ENCODE results near the gene SLC16A14.

The SLC16A14 gene

DNA sequence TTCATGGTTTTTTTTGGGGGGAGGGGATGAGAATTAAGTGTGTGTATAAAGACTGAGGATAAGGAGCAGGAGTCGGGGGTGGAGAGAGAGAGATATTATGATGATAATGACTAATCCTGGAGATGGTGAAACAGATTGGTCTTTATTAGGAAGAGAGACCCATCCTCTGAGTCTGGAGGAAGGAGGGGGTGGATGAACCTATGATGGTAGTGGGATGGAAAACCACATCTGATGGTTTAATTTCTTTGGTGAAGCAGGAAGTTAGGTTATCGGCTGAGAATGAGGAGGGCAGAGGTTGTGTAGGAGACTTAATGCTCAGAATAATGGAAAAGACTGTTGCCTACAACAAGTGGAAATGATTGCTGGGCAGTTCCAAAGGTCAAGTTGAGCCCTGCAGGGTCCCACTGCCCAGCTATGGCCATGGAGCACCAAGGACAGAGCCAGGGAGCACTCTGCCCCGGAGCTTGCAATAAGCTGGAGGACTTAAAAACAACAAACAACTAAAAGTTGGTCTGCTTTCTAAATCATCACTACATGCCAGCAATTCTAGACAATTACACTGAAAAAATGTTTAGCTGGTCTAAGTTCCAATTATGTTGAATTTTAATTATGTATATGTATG, 7.9 kb downstream of the SLC16A14 start:
- Histone ChIP-seq H3K27me3 (ENCODE audit: control insufficient read depth, low read length) (0 out of 2 replicates have a peak, but pooled peaks cover 3% of the 10 kb centered on the region), H3K4me2 (ENCODE audit: low read length) (no peak overlapping the region), H3K27ac (ENCODE audit: low read depth, low read length) (no peak overlapping the region), H3K9me2 (replicated peaks; ENCODE audit: control insufficient read depth, low read length) (no peaks in the 10 kb centered on the region), H3F3A (ENCODE audit: control insufficient read depth, insufficient read depth) (no peaks in the 10 kb centered on the region), H4K20me1 (ENCODE audit: control insufficient read depth, insufficient read depth, low read depth, low read length) (no peaks in the 10 kb centered on the region), H3K9me3 (ENCODE audit: control insufficient read depth, insufficient read depth, low read length) (0 out of 2 replicates have a peak, but pooled peaks cover 4% of the 10 kb centered on the region), H3K4me3 (ENCODE audit: low read length) (no peak overlapping the region), H3K79me2 (ENCODE audit: control insufficient read depth, low read length) (no peaks in the 10 kb centered on the region), H3K4me1 (ENCODE audit: control insufficient read depth, low read length) (no peaks in the 10 kb centered on the region), H3K36me3 (ENCODE audit: control insufficient read depth, low read length) (no peaks in the 10 kb centered on the region)
- no peak for TF ChIP-seq EZH2phosphoT487 (IDR thresholded peaks at IDR 0.05; ENCODE audit: borderline replicate concordance, low read length)
- TF ChIP-seq, protein P1, sequence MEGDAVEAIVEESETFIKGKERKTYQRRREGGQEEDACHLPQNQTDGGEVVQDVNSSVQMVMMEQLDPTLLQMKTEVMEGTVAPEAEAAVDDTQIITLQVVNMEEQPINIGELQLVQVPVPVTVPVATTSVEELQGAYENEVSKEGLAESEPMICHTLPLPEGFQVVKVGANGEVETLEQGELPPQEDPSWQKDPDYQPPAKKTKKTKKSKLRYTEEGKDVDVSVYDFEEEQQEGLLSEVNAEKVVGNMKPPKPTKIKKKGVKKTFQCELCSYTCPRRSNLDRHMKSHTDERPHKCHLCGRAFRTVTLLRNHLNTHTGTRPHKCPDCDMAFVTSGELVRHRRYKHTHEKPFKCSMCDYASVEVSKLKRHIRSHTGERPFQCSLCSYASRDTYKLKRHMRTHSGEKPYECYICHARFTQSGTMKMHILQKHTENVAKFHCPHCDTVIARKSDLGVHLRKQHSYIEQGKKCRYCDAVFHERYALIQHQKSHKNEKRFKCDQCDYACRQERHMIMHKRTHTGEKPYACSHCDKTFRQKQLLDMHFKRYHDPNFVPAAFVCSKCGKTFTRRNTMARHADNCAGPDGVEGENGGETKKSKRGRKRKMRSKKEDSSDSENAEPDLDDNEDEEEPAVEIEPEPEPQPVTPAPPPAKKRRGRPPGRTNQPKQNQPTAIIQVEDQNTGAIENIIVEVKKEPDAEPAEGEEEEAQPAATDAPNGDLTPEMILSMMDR (IDR thresholded peaks at IDR 0.05; ENCODE audit: low read depth, low read length, poor library complexity, severe bottlenecking) = no peak

DNA sequence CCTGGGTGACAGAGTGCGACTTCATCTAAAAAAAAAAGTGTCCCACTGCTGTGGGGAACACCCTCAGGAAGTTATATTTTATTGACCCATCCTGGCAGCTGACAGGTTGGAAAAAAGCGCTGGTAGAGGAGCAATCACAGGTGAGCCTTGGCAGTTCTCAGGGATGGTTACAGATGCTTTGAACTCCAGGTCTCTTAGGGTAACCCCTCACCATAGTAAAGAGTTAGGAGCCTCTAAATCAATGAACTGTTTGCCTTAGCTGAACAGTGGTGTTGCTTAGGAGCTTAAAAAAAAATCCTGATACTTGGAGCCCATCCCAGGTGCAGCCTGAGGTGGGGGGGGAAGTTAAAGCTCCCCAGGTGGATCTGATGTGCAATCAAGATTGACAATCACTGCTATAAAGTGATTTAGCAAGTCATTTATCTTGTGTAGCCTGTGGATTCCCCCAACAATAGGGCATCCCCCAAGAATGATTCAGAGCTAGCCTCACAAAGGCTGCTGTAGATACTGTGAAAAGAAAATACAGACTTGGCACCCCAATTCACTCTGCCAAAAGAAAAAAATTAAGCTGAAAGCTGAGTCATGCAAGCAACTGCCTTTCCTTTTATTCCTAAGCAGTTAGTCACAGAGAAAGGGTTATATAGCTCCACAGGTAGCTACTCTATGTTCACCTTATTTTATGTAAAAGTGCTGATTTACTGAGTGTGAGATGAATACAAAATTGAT, 14.8 kb downstream of the SLC16A14 start:
- Histone ChIP-seq H3K27ac (ENCODE audit: low read depth, low read length) (no peak overlapping the region), H3K4me1 (ENCODE audit: control insufficient read depth, low read length) (no peaks in the 10 kb centered on the region), H3K9me3 (ENCODE audit: control insufficient read depth, insufficient read depth, low read length) (no peaks in the 10 kb centered on the region), H4K20me1 (ENCODE audit: control insufficient read depth, insufficient read depth, low read depth, low read length) (no peaks in the 10 kb centered on the region), H3K27me3 (ENCODE audit: control insufficient read depth, low read length) (no peaks in the 10 kb centered on the region), H3K4me3 (ENCODE audit: low read length) (no peak overlapping the region), H3K79me2 (ENCODE audit: control insufficient read depth, low read length) (no peaks in the 10 kb centered on the region), H3F3A (ENCODE audit: control insufficient read depth, insufficient read depth) (no peaks in the 10 kb centered on the region), H3K4me2 (ENCODE audit: low read length) (no peak overlapping the region), H3K36me3 (ENCODE audit: control insufficient read depth, low read length) (no peaks in the 10 kb centered on the region), H3K9me2 (replicated peaks; ENCODE audit: control insufficient read depth, low read length) (no peaks in the 10 kb centered on the region)
- no peak for TF ChIP-seq EZH2phosphoT487 (IDR thresholded peaks at IDR 0.05; ENCODE audit: borderline replicate concordance, low read length)
- TF ChIP-seq, protein P1 (IDR thresholded peaks at IDR 0.05; ENCODE audit: low read depth, low read length, poor library complexity, severe bottlenecking) = no peak

DNA sequence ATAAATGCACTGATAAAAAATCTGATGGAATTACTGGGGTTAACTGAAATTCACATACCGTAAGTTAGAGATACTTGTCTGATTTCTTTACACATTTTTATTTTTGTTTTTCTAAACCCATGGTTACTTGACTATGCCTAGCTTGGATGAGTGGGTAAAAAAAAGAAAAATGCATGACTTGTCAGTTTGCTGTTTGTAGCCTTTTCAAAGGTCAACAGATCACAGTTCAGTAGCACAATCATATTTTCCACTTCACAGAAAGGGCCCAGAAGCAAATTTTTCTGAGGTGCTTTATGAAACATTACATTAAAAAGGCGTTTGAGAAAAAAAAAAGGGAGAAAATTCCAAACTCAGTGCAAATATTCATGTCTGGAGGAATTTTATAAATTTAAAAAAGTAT, 16.4 kb downstream of the SLC16A14 start:
- no peaks in the 10 kb centered on the region for H4K20me1 ChIP-seq (ENCODE audit: control insufficient read depth, insufficient read depth, low read depth, low read length)
- H3K36me3 ChIP-seq (ENCODE audit: control insufficient read depth, low read length) = no peaks in the 10 kb centered on the region
- no peak overlapping the region for H3K4me3 ChIP-seq (ENCODE audit: low read length)
- no peak for TF ChIP-seq EZH2phosphoT487 (IDR thresholded peaks at IDR 0.05; ENCODE audit: borderline replicate concordance, low read length)
- TF ChIP-seq, protein P1 (IDR thresholded peaks at IDR 0.05; ENCODE audit: low read depth, low read length, poor library complexity, severe bottlenecking) = no peak
- H3K9me2 ChIP-seq (replicated peaks; ENCODE audit: control insufficient read depth, low read length) = no peaks in the 10 kb centered on the region
- H3K9me3 ChIP-seq (ENCODE audit: control insufficient read depth, insufficient read depth, low read length) = no peaks in the 10 kb centered on the region
- H3K27ac ChIP-seq (ENCODE audit: low read depth, low read length) = no peak overlapping the region
- H3K4me2 ChIP-seq (ENCODE audit: low read length) = no peak overlapping the region
- no peaks in the 10 kb centered on the region for H3K27me3 ChIP-seq (ENCODE audit: control insufficient read depth, low read length)
- H3K4me1 ChIP-seq (ENCODE audit: control insufficient read depth, low read length) = no peaks in the 10 kb centered on the region
- H3F3A ChIP-seq (ENCODE audit: control insufficient read depth, insufficient read depth) = no peaks in the 10 kb centered on the region
- no peaks in the 10 kb centered on the region for H3K79me2 ChIP-seq (ENCODE audit: control insufficient read depth, low read length)
